Stomach (tissue), 4 donors: ENCODE measurements around the gene NBPF11.
"Not testable (repeated sequence)": the region's sequence is repeated elsewhere in the genome, so short reads cannot be mapped to it uniquely, and the experiment has no call there.

Experiments used
- CTCF ChIP-seq, 7 experiments: fragments of 450-650 bp in 4 of 7; fragments of 200-600 bp in 3 of 7; sonication (generic) in 3 of 7; IDR thresholded peaks; one replicate each; pipeline ENCODE4 v1.5.1; 2016 to 2019; ENCODE audit warnings: antibody characterized with exemption in 7 of 7, control low read depth in 2 of 7, mild to moderate bottlenecking in 1 of 7
- POLR2A ChIP-seq, 4 donors: fragments of 450-650 bp; IDR thresholded peaks; one replicate each; pipeline ENCODE4 v1.6.1; 2016; ENCODE audit warnings: antibody characterized with exemption in 4 of 4, control low read depth in 2 of 4, mild to moderate bottlenecking in 1 of 4, moderate library complexity in 1 of 4

- TF ChIP-seq CTCF, POLR2A (IDR thresholded peaks at IDR 0.05): not testable (repeated sequence)
Observed at GRCh38 chr1:148095732-148096131, 56.3 kb downstream of the NBPF11 start.
